CD4-positive, alpha-beta T cell (primary cell): ENCODE results near the gene ASXL1. TPM values are rescaled to one million over a fixed set of nuclear protein-coding genes. Genes with fewer than 3 reads are reported as not detected.
"Not testable (repeated sequence)": the region's sequence is repeated elsewhere in the genome, so short reads cannot be mapped to it uniquely, and the experiment has no call there.

ENCODE experiments used
- ATAC-seq: fragments of 200-7000 bp; cut with Tn5 transposase; one replicate; pipeline ENCODE4 v1.10.0; 2022; ENCODE audit warnings: mild to moderate bottlenecking; ENCODE audit not compliant: poor library complexity
- CTCF ChIA-PET: fragments of 350-600 bp; sonication (Branson Sonifier 250); formaldehyde crosslinking; loops from one replicate; lab custom pipeline; 2021; ENCODE audit warnings: antibody characterized with exemption, inconsistent platforms; lab: Charles Lee
- POLR2A ChIA-PET: fragments of 350-600 bp; sonication (Branson Sonifier 250); formaldehyde crosslinking; loops from one replicate; lab custom pipeline; 2021; ENCODE audit warnings: antibody characterized with exemption, inconsistent platforms; lab: Charles Lee
- DNase-seq, 14 experiments: peaks; one replicate each; pipeline ENCODE4 v3.0.0-alpha.2; 2013 to 2020; ENCODE audit warnings: mixed read lengths in 2 of 14
- H3K27ac ChIP-seq, 2 donors: one replicate each; pipeline versions ENCODE4 v1.5.1 to v1.7.0; 2013; ENCODE audit warnings: low read length in 2 of 2, low read depth in 1 of 2, mild to moderate bottlenecking in 1 of 2
- H3K27me3 ChIP-seq, 2 experiments: 1 replicate in 1 of 2; 2 replicates in 1 of 2; pipeline versions ENCODE4 v1.6.1 to v1.7.0; 2013; ENCODE audit warnings: low read length in 2 of 2, control low read depth in 1 of 2, mild to moderate bottlenecking in 1 of 2, moderate library complexity in 1 of 2; ENCODE audit not compliant: insufficient read depth in 2 of 2, control insufficient read depth in 1 of 2
- H3K36me3 ChIP-seq: one replicate; pipeline ENCODE4 v1.6.1; 2013; ENCODE audit warnings: low read length, control low read depth; ENCODE audit not compliant: insufficient read depth
- H3K4me1 ChIP-seq: one replicate; pipeline ENCODE4 v1.6.1; 2013; ENCODE audit warnings: low read length, control low read depth; ENCODE audit not compliant: insufficient read depth
- H3K4me3 ChIP-seq: one replicate; pipeline ENCODE4 v1.5.1; 2013; ENCODE audit warnings: mild to moderate bottlenecking, low read length, moderate library complexity
- H3K9me3 ChIP-seq, 2 experiments: 1 replicate in 1 of 2; 2 replicates in 1 of 2; pipeline versions ENCODE4 v1.6.1 to v1.7.0; 2013; ENCODE audit warnings: low read length in 2 of 2, mild to moderate bottlenecking in 2 of 2, control low read depth in 1 of 2, moderate library complexity in 1 of 2; ENCODE audit not compliant: control insufficient read depth in 1 of 2, insufficient read depth in 1 of 2
- H3K27ac Mint-ChIP-seq: one replicate; pipeline ENCODE4 v1.8.0; 2020; ENCODE audit warnings: mixed read lengths
- H3K27me3 Mint-ChIP-seq: one replicate; pipeline ENCODE4 v1.8.0; 2021; ENCODE audit warnings: mixed read lengths
- H3K36me3 Mint-ChIP-seq: one replicate; pipeline ENCODE4 v1.8.0; 2021; ENCODE audit warnings: low read depth, mixed read lengths
- H3K4me1 Mint-ChIP-seq: one replicate; pipeline ENCODE4 v1.8.0; 2021; ENCODE audit warnings: low read depth, mixed read lengths
- H3K4me3 Mint-ChIP-seq: one replicate; pipeline ENCODE4 v1.8.0; 2020; ENCODE audit warnings: mild to moderate bottlenecking, mixed read lengths
- H3K9me3 Mint-ChIP-seq: one replicate; pipeline ENCODE4 v1.8.0; 2020; ENCODE audit warnings: mixed read lengths
- CTCF ChIP-seq: fragments of 200-600 bp; IDR thresholded peaks from one replicate; pipeline ENCODE4 v1.8.0; 2022; ENCODE audit warnings: antibody characterized with exemption, mild to moderate bottlenecking
- intact Hi-C, 2 experiments: fragments of 100-400 bp; cut with DNase I in 1 of 2; cut with micrococcal nuclease in 1 of 2; formaldehyde crosslinking; loops; one replicate each; pipeline versions ENCODE4 v1.15.1 to v1.9.0; 2023 to 2025; cut with DNase I, micrococcal nuclease
- total RNA-seq, 174 experiments: library from RNA in 2 of 174; stranded (reverse) in 2 of 174; gene quantifications; one replicate each; pipeline ENCODE4 v1.2.3 and lab custom pipeline; 2021 to 2026

ASXL1 gene
- total RNA-seq, 2 experiments from 2014 or later, result 213 to 222 TPM

GRCh38 chr20:32382102-32382950 is 24.2 kb downstream of the ASXL1 start:
- POLR2A ChIA-PET, result no interaction called here
- DNase-seq, result no peak

GRCh38 chr20:32383441-32383840 is 25.3 kb downstream of the ASXL1 start:
- not testable (repeated sequence) for H3K27me3 ChIP-seq, H3K4me3 Mint-ChIP-seq
- H3K4me1 ChIP-seq, result peaks cover 27% of the 10 kb centered on the region

More at GRCh38 chr20:32382102-32382950, 24.2 kb downstream of the ASXL1 start:
- no peak overlapping the region for H3K4me3 ChIP-seq
- peak overlapping the region; percentile 82 for H3K27ac Mint-ChIP-seq
- H3K9me3 ChIP-seq, result no peaks in the 10 kb centered on the region
- H3K27me3 Mint-ChIP-seq, result no peaks in the 10 kb centered on the region
- CTCF ChIA-PET, result interaction anchor here (0.7 kb wide), 1 partner anchor 38 kb away, joined by 3 read pairs; no protein-coding TSS in a partner anchor
- H3K36me3 ChIP-seq, result peaks cover 21% of the 10 kb centered on the region
- no peaks in the 10 kb centered on the region for H3K9me3 Mint-ChIP-seq
- no peak for TF ChIP-seq CTCF
- H3K4me1 Mint-ChIP-seq, result peaks cover 60% of the 10 kb centered on the region
- no peak overlapping the region for H3K27ac ChIP-seq
- no peaks in the 10 kb centered on the region for H3K27me3 ChIP-seq
- H3K4me1 ChIP-seq, result peaks cover 19% of the 10 kb centered on the region
- no peak overlapping the region for H3K4me3 Mint-ChIP-seq
- intact Hi-C loops, result loop anchor here in 1 of 2 experiments (5.0 kb wide), 1 partner anchor 35 kb away; no protein-coding TSS in a partner anchor
- H3K36me3 Mint-ChIP-seq, result peaks cover 52% of the 10 kb centered on the region
- ATAC-seq, result no peak

GRCh38 chr20:32385541-32385940 is 27.4 kb downstream of the ASXL1 start:
- DNase-seq (no peak), ATAC-seq (no peak)
- Mint-ChIP-seq H3K27me3 (no peaks in the 10 kb centered on the region), H3K36me3 (peaks cover 52% of the 10 kb centered on the region), H3K27ac (peak overlapping the region; percentile 82), H3K9me3 (no peaks in the 10 kb centered on the region), H3K4me3 (no peak overlapping the region), H3K4me1 (peaks cover 75% of the 10 kb centered on the region)
- Histone ChIP-seq H3K4me3 (no peak overlapping the region), H3K36me3 (peaks cover 15% of the 10 kb centered on the region), H3K9me3 (no peaks in the 10 kb centered on the region), H3K27ac (no peak overlapping the region), H3K4me1 (peaks cover 29% of the 10 kb centered on the region), H3K27me3 (no peaks in the 10 kb centered on the region)
- no peak for TF ChIP-seq CTCF
- ChIA-PET POLR2A (interaction anchor here (0.6 to 1.3 kb wide), 4 partner anchors 18 to 309 kb away, joined by 3 to 6 read pairs (median 4); no protein-coding TSS in a partner anchor), CTCF (interaction anchor here (1.2 to 1.6 kb wide), 2 partner anchors 14 to 99 kb away, joined by 3 read pairs; no protein-coding TSS in a partner anchor)
- intact Hi-C loops, result no loop called here

More at GRCh38 chr20:32383441-32383840, 25.3 kb downstream of the ASXL1 start:
- H3K27ac ChIP-seq, H3K9me3 ChIP-seq, ATAC-seq, CTCF ChIA-PET, H3K9me3 Mint-ChIP-seq, H3K27me3 Mint-ChIP-seq, POLR2A ChIA-PET, DNase-seq, H3K4me3 ChIP-seq: not testable (repeated sequence)
- intact Hi-C loops, result loop anchor here in 1 of 2 experiments (5.0 kb wide), 1 partner anchor 34 kb away; no protein-coding TSS in a partner anchor
- Mint-ChIP-seq H3K27ac (peak overlapping the region; percentile 82), H3K4me1 (peaks cover 64% of the 10 kb centered on the region), H3K36me3 (peaks cover 53% of the 10 kb centered on the region)
- H3K36me3 ChIP-seq, result peaks cover 20% of the 10 kb centered on the region
